ENCODE results near the gene ZNF519. TPM values are rescaled to one million over a fixed set of nuclear protein-coding genes. Genes with fewer than 3 reads are reported as not detected.

Gene ZNF519
- total RNA-seq, 1 experiment from 2014 or later: 5.9 TPM

GRCh38 chr18:14089781-14090180, 42.5 kb downstream of the ZNF519 start:
- Histone ChIP-seq H3K4me3 (ENCODE audit: low read length) (no peak overlapping the region), H3K79me2 (ENCODE audit: low read length) (no peaks in the 10 kb centered on the region), H4K20me1 (ENCODE audit: low read length) (no peaks in the 10 kb centered on the region), H3K4me1 (ENCODE audit: insufficient read depth, low read length) (no peaks in the 10 kb centered on the region), H3K27ac (ENCODE audit: low read length) (no peak overlapping the region), H3K36me3 (ENCODE audit: low read depth, low read length) (no peaks in the 10 kb centered on the region), H2AFZ (ENCODE audit: low read length) (no peak overlapping the region), H3K4me2 (ENCODE audit: low read length) (no peak overlapping the region), H3K9me3 (ENCODE audit: low read length) (no peaks in the 10 kb centered on the region), H3K9ac (ENCODE audit: low read length) (no peak overlapping the region), H3K9me2 (replicated peaks; ENCODE audit: low read length) (no peaks in the 10 kb centered on the region), H3K27me3 (ENCODE audit: low read length) (no peaks in the 10 kb centered on the region), H3F3A (ENCODE audit: low read length, unreplicated experiment) (no peaks in the 10 kb centered on the region)
- BruUV-seq (replicated peaks): no TSS peak
- intact Hi-C loops (cut with micrococcal nuclease): loop anchor here (10.0 kb wide), 1 partner anchor 535 kb away; no protein-coding TSS in a partner anchor
- DNase-seq (peak; percentile 35), ATAC-seq (no peak)
- ChIA-PET CTCF (no interaction called here), POLR2A (ENCODE audit: unreplicated experiment) (no interaction called here)
- TF ChIP-seq EZH2 (IDR thresholded peaks at IDR 0.05; ENCODE audit: low read length, unreplicated experiment): no peak

DNA sequence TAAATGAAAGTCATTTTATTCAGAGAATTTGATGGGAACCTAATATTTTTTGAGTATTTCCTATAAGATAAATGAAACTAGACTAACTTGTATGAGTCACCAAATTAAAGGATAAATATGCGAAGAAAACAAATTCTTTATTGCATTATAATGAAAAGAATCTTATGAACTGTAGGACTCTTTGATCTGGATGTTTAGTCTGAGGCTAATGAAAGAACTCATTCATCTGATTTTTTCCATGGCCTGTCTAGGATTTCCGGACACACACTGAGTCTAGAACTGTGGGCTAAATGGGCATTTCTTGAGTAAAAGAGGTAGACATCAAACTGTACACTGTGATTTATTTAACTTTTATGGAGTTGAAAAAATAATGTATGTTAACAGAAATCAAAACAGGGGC, 43.0 kb downstream of the ZNF519 start:
- intact Hi-C loops (cut with micrococcal nuclease): loop anchor here (10.0 kb wide), 1 partner anchor 534 kb away; no protein-coding TSS in a partner anchor

GRCh38 chr18:14086458-14087231, 45.6 kb downstream of the ZNF519 start:
- Histone ChIP-seq H3K36me3 (ENCODE audit: low read depth, low read length) (no peaks in the 10 kb centered on the region), H3K9me3 (ENCODE audit: low read length) (no peaks in the 10 kb centered on the region), H2AFZ (ENCODE audit: low read length) (0 out of 2 replicates have a peak overlapping the region, but pooled peaks have one; percentile 48), H3K4me2 (ENCODE audit: low read length) (no peak overlapping the region), H3F3A (ENCODE audit: low read length, unreplicated experiment) (no peaks in the 10 kb centered on the region), H3K4me1 (ENCODE audit: insufficient read depth, low read length) (no peaks in the 10 kb centered on the region), H3K79me2 (ENCODE audit: low read length) (no peaks in the 10 kb centered on the region), H3K4me3 (ENCODE audit: low read length) (no peak overlapping the region), H3K27ac (ENCODE audit: low read length) (no peak overlapping the region), H3K27me3 (ENCODE audit: low read length) (peaks cover 9% of the 10 kb centered on the region; the same call in 1 of the 2 replicates), H3K9ac (ENCODE audit: low read length) (no peak overlapping the region), H3K9me2 (replicated peaks; ENCODE audit: low read length) (no peaks in the 10 kb centered on the region), H4K20me1 (ENCODE audit: low read length) (no peaks in the 10 kb centered on the region)
- peak; percentile 79 for ATAC-seq
- intact Hi-C loops (cut with micrococcal nuclease): loop anchor here (1.0 to 10.0 kb wide), 4 partner anchors 254 to 532 kb away; partner anchors contain the start of gene MC5R
- TF ChIP-seq CTCF (conservative IDR thresholded peaks at IDR 0.05; ENCODE audit: low read depth, low read length) (peak; percentile 92), EZH2 (IDR thresholded peaks at IDR 0.05; ENCODE audit: low read length, unreplicated experiment) (no peak), EZH2phosphoT487 (IDR thresholded peaks at IDR 0.05; ENCODE audit: borderline replicate concordance, low read length) (no peak)
- peak; percentile 63 for DNase-seq
- ChIA-PET POLR2A (ENCODE audit: unreplicated experiment) (no interaction called here), CTCF (interaction anchor here (1.4 kb wide), 1 partner anchor 274 kb away, joined by 7 read pairs; no protein-coding TSS in a partner anchor)
- no TSS peak for BruUV-seq (replicated peaks)

More for the DNA sequence above, 43.0 kb downstream of the ZNF519 start:
- no TSS peak for BruUV-seq (replicated peaks)
- TF ChIP-seq EZH2phosphoT487 (IDR thresholded peaks at IDR 0.05; ENCODE audit: borderline replicate concordance, low read length) (no peak), EZH2 (IDR thresholded peaks at IDR 0.05; ENCODE audit: low read length, unreplicated experiment) (no peak), CTCF (conservative IDR thresholded peaks at IDR 0.05; ENCODE audit: low read depth, low read length) (no peak)
- H3K36me3 ChIP-seq (ENCODE audit: low read depth, low read length): no peaks in the 10 kb centered on the region
- no peaks in the 10 kb centered on the region for H3K9me2 ChIP-seq (replicated peaks; ENCODE audit: low read length)
- H3K9ac ChIP-seq (ENCODE audit: low read length): no peak overlapping the region
- CTCF ChIA-PET: no interaction called here
- H3F3A ChIP-seq (ENCODE audit: low read length, unreplicated experiment): no peaks in the 10 kb centered on the region
- H3K9me3 ChIP-seq (ENCODE audit: low read length): no peaks in the 10 kb centered on the region
- H3K79me2 ChIP-seq (ENCODE audit: low read length): no peaks in the 10 kb centered on the region
- no peak overlapping the region for H2AFZ ChIP-seq (ENCODE audit: low read length)
- no peaks in the 10 kb centered on the region for H3K4me1 ChIP-seq (ENCODE audit: insufficient read depth, low read length)
- H3K4me3 ChIP-seq (ENCODE audit: low read length): no peak overlapping the region
- H3K27ac ChIP-seq (ENCODE audit: low read length): no peak overlapping the region
- H4K20me1 ChIP-seq (ENCODE audit: low read length): no peaks in the 10 kb centered on the region
- H3K27me3 ChIP-seq (ENCODE audit: low read length): 0 out of 2 replicates have a peak, but pooled peaks cover under 1% of the 10 kb centered on the region
- no peak overlapping the region for H3K4me2 ChIP-seq (ENCODE audit: low read length)
- ATAC-seq (no peak), DNase-seq (no peak)
- POLR2A ChIA-PET (ENCODE audit: unreplicated experiment): no interaction called here
